HG03196 (cell line): Measurements from ENCODE around the gene INTS11.
A peak's percentile ranks its signal among the peaks of the same experiment; 100 is the strongest.

Experiments used
- ATAC-seq: cut with Tn5 transposase; IDR thresholded peaks from one replicate; pipeline ENCODE4 v1.9.1; 2021; ENCODE audit not compliant: unreplicated experiment

INTS11 gene

GRCh38 chr1:1358433-1359271 lies 34.2 kb upstream of the INTS11 start, which contains the start of gene MXRA8:
MXRA8 (minus strand) TSS chr1:1358555; CDS start chr1:1358504, 51 bp downstream.
- ATAC-seq = no peak

GRCh38 chr1:1357871-1358432 lies 33.5 kb upstream of the INTS11 start:
- no peak for ATAC-seq

DNA sequence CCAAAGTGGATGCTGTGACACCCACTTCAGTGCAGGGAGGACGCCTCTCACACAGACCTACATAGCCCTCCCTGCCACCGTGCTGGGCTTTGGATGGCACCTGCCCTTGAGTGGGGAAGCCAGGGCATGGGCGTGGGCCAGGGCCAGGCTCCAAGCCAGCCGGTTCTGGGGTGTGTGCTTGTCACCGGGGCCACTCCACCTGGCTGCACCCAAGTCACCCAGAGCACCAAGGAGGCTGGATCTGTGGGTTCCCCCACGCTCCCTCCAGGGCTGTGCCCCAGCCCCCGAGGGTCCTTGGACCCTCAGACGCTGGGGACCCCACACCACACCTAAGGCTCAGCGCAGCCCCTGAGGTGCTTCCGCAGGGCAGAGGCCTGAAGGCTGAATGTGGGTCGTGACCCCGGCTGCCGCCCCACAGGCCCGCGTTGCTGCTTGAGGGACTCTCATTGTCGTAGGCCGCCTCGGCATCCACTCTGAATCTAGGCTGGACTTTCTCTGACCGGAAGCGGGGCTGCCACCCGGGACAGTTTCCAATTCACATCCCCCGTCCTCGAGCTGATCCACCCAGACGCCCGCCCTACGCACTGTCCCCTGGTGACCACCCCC lies 32.4 kb upstream of the INTS11 start:
- no peak for ATAC-seq

DNA sequence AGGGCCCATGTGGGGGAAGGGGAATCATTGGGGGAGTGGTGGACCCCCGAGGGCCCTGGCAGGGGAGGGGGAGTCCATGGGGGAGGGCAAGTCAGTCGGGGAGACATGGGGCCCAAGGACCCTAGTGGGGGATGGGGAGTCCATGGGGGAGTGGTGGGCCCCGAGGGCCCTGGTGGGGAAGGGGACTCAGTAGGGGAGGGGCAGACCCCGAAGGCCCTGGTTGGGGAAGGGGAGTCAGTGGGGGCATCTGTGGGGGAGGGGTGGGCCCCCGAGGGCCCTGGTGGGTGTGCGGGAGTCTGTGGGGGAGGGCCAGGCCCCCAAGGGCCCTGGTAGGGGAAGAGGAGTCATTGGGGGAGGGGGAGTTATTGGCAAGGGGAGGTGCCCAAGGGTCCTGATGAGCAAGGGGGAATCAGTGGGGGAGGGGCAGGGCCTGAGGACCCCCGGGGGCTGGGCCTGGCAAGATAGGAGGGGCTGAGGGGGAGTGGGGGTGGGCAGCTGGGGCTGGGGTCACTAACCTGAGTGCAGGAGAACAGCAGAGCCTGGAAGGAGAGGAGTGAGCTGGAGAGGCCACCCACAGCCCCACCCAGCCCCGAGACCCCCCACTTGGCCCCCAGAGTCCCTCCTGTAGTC lies 31.8 kb upstream of the INTS11 start:
- no peak for ATAC-seq

DNA sequence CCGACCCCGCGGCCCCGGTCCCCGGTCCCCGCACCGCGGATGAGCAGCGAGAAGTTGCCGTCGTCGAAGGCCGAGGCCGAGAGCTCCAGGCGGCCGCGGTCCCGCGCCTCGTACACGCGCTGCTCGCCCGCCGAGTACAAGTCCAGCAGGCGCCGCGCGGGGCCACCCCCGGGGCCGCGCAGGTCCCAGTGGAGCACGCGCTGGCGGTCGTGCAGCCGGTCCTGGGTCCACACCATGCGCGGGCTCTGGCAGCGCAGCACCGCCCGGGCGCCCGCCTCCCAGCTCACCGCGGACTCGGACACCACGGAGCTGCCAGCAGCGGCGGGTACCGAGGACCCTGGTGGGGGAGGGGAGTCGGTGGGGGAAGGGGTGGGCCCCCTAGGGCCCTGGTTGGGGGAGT lies 31.0 kb upstream of the INTS11 start:
- ATAC-seq = no peak

GRCh38 chr1:1354271-1355247 lies 30.1 kb upstream of the INTS11 start:
- ATAC-seq = no peak

DNA sequence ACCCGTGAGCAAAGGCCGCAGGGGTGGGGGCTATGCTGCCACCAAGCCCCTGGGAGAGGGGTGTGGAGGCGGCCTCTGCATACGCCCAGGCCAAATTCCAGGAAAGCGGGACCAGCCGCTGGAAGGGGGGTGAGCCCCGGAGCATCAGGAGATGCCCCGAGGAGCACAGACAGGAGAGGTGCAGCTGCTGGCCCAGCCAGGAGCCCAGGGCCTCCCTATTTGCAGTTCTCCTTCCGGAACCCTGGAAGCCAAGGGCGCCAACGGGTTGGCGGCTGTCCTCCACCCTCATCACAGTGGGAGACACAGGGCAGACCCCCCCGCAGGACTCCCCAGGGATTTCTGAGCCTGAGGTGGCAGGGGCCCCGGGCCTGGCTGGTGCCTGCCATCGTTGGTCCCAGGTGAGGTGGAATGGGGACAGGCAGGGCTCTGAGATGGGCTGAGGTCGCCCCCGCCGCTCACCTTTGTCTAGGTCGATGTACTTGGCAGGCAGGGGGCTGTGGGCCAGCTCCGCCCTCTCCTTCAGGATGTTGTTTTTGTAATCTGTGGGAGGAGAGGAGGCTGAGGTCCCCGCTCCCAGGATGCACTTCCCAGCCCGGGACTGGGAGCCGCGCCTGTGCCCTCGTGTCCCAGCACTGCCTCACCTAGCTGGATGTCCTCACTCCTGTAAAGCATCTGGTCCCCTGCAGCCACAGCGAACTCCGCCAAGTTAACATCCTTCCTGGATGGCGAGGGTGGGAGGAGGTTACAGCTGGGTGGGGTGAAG lies 29.1 kb upstream of the INTS11 start:
- ATAC-seq = no peak

DNA sequence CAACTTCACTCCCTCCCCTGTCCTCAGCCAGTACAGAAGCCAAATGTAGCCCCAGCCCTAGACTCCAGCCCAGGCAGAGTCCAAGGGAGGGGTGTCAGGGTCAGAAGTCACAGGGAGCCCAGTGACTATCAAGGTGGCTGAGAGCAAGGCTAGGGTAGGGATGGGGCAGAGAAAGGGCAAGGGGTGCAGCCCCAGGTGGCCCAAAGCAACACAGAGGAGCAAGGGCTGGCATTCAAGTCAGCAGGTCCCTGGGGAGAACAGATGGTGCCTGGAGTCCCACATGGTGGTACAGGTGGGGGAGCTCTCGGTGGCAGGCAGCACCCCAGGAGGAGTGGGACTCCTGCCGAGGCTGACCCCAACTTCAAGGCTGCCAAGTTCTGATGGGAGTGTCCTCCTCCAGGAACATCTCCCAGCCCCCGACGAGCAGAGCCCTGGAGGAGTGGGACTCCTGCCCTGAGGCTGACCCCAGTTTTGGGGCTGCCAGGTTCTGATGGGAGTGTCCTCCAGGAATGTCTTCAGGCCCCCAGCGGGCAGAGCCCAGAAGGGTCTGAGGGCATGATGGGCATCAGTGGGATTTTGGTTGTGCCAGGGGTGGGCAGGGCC lies 28.4 kb upstream of the INTS11 start:
- ATAC-seq = no peak

DNA sequence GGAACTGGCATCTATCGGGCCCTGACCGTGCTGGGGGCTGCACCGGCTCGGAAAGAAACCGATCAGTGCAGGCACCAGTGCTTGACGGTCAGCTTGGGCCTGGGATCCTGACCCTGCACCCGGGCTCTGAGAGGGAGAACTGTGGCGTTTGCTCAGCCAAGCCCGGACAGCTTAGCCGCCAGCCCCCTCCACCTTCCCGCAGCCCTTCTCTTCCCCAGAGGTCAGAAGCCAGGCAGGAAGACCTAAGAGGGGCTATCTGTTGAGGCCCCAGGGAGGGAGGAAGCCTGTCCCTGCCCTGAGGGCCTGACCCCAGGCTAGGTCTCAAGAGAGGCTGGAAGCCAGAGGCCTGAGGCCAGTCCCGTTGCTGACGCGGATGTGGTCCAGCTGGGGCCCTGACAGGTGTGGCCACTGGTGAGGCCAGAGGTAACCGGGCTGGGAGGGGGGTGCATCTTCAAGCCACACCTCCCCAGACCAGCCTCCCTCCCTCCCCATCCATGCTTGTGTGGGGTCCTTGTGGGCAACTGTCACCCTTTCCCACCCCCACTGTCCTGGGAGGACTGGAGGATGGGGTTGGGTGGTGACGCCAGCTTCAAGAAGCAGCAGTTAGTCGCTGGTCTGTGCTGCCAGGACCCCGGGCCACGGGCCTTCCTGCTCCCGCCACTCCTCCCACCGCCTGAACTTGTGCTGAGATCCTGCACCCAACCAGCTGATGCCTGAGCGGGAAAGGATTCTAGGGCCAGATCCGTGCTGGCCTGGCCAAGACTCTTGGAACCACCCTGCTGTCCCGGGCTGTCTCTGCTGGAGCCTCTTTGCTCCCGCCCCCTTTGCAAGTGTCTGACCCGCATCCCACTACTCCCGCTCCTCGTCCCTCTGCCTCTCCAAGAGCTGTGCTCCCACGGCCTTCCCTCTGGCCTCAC lies 27.3 kb upstream of the INTS11 start:
- no peak for ATAC-seq

- ATAC-seq = peak; percentile 54
Measured at GRCh38 chr1:1349256-1350012, 25.0 kb upstream of the INTS11 start, which contains the start of gene DVL1. DVL1 (minus strand) TSS chr1:1349418; CDS start chr1:1349065, 353 bp downstream.

DNA sequence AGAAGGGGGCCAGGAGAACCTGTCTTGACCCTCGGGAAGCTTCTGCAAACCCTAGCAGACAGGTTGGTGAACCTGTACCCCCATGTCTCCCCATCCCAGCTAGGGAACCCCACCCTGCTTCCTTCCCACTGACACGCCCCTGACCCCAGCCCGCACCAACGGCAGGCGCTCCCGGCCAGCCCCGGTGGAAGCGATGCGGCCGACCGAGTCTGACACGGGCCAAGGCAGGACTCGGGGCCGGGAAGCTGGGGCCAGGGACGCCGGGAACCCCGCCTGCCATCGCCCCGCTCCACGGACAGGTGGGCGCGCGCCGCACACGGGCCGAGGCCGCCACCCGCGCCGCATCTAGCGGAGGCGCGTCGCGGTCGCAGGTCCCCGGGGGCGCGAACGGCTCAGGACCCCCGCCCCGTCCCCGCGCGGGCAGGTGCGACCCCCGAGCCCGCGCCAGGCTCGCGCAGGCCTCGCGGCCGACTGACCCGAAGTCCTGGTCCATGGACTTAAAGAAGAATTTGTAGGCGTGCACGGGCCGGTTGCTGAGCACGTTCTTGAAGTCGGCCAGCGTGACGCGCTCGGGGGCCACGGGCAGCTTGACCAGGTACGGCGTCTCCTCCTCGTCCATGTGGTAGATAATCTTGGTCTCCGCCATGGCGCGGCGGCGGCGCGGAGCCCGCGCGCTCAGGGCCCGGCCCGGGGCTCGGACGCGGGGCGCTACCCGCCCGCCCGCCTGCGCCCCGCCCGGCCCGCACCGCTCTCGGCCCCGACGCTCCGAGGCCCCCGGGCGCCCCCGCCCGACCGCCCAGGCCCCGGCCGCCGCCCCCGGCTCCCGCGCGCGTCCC lies 24.2 kb upstream of the INTS11 start:
- ATAC-seq = peak; percentile 24

DNA sequence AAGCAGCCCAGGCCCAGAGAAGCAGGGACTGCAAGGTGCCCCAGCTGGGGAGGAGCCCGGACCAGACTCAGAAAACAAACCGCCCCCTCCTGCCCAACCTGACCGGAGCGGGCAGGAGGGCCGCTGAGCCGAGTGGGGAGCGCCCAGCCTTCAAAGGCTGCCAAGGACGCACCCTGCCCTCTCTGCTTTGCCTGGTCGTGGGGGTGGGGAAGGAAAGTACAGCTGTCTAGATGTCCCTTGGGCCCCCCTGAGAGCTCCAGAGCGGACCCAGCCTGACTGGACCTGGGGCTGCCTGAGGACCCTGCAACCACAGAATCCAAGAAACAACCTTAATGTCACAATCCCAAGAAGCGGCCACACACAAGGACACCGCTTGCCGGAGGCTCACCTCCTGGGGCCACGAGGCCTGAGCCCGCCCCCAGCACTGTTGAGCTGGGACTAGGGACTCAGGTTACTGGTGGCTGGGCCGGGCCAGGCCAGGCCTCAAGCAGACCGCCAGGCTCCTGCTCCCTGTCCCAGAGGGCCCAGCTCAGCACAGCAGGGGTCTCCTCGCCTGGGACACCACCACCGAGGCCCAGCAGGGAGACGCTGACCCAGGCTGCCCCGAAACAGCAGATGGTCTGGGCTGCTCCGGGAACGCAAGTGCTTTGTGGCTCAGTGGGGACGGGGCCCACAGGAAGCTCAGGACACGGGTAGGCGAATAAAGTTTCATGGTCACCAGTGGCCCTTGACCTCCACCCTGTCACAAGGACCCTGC lies 23.4 kb upstream of the INTS11 start:
- no peak for ATAC-seq

- ATAC-seq = no peak
Measured at GRCh38 chr1:1347026-1347595, 22.7 kb upstream of the INTS11 start.

- ATAC-seq = no peak
Measured at GRCh38 chr1:1346501-1346890, 22.0 kb upstream of the INTS11 start.

DNA sequence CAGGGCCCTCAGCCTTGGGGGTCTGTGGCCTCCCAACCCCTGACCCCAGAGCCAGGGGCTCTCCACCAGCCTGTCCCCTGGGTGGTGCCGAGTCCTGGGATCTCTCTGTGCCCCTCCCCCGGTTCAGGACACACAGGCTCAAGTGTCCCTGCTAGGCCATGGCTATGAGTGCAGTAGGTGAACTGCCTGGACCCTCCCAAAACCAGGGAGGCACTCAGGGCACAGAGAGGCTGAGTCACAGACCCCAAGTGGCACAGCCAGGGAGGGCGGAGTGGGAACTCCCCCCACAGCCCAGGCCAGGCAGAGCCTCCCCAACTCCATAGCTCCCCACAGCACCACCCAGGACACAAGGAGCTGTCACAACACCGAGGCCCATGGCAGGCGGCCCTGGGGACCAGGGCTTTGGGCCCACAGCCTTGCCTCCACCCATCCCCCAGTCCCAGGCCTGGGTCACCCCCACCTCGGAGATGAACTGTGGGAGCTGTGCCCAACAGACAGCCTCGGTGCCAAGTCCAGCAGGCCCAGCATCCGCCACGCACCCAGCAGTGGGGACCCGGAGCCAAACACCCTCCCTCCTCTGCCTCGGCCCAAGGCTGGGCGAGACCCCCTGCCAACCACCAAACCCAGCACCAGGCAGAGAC lies 21.5 kb upstream of the INTS11 start:
- ATAC-seq = no peak
